Measurements from ENCODE around the gene CAPN1.

- TF ChIP-seq CTCF (IDR thresholded peaks at IDR 0.05), result no peak
- no peak for TF ChIP-seq EZH2 (IDR thresholded peaks at IDR 0.05; ENCODE audit: borderline replicate concordance, insufficient read depth, low read depth, low read length, poor library complexity, severe bottlenecking)
Measured at GRCh38 chr11:65136515-65137096, 45.1 kb upstream of the CAPN1 start.
